HG03354 (cell line): ENCODE measurements around the gene PACSIN2.
A peak's percentile ranks its signal among the peaks of the same experiment; 100 is the strongest.
"Not testable (repeated sequence)": the region's sequence is repeated elsewhere in the genome, so short reads cannot be mapped to it uniquely, and the experiment has no call there.

Experiments
- ATAC-seq: cut with Tn5 transposase; IDR thresholded peaks from one replicate; pipeline ENCODE4 v1.9.1; 2021; ENCODE audit warnings: mild to moderate bottlenecking; ENCODE audit not compliant: unreplicated experiment, poor library complexity, severe bottlenecking

PACSIN2 gene

DNA sequence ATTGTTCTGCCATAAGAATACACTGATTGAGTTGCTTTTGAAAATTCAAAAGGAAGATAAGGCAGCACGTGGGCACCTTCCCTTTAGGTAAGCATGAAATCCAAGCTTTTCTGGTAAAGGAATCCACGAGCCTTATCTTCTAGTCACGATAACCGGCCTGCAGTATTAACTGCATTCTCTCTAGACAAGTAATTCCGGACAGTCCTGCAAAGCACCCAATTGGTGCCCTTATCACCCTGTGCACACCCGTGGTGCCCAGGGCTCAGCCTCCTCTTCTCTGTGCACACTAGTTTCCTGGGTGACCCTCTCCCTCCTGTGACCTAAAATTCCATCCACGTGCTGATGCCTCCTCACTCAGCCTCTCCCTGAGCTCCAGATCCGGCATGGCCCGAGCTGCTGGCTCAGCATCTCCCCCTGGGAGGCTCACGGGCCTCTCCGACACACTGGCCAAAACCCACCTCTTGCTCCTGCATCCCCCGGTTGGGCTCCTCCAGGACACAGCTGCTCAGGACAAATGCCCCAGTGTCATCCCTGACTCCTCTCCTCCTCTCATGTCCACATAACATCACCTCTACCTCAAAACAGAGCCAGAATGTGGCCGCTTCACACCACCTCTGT lies 63.7 kb downstream of the PACSIN2 start:
- no peak for ATAC-seq

DNA sequence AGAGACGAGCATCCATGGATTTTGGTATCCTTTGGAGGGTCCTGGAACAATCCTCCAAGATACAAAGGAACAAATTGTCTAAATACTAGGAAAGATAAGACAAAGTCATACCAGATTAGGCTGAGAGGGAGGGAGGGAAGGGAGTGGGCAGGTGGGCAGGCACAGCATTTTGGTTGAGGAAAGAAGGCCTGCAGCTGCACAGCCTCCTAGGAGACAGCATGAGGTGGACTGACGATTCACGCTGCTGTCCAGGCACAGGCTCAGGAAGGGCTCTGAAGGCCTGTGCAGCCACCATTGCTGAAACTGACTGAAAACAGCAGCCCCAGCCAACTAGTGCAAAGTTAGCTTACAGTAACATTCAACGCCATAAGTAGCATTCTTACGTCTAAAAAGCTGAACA lies 64.7 kb downstream of the PACSIN2 start:
- no peak for ATAC-seq

DNA sequence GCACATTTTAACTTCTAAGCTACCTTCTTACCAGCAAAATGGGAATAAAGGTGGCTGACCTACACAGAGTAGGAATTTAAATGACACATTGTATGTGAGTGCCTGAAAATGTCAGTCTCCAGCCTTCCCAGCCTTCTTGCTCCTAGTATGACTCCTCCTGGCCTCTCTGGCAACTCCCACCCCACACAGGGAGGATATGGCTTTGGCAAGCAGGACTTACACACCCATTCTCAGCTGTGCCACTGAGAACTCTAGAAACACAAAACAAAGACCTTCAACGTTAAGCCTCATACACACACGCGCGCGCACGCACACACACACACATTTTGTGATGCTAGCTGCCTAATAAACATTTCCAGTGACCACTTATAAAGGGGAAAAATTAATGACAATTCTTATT lies 65.8 kb downstream of the PACSIN2 start:
- ATAC-seq = no peak

DNA sequence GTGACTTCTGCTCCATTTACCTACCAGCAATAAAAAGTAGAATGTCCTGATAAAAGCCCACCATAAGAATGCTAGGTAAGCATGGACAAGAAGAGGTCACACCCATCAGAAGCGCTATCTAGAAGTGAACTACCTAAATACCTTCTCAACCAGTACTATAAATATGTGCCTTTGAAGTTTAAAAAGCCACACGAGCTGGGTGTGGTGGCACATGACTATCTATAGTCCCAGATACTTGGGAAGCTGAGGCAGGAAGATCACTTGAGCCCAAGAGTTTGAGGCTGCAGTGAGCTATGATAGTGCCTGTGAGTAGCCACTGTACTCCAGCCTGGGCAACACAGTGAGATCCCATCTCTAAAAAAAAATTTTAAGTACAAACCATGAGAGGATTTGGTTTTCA lies 66.7 kb downstream of the PACSIN2 start:
- no peak for ATAC-seq

DNA sequence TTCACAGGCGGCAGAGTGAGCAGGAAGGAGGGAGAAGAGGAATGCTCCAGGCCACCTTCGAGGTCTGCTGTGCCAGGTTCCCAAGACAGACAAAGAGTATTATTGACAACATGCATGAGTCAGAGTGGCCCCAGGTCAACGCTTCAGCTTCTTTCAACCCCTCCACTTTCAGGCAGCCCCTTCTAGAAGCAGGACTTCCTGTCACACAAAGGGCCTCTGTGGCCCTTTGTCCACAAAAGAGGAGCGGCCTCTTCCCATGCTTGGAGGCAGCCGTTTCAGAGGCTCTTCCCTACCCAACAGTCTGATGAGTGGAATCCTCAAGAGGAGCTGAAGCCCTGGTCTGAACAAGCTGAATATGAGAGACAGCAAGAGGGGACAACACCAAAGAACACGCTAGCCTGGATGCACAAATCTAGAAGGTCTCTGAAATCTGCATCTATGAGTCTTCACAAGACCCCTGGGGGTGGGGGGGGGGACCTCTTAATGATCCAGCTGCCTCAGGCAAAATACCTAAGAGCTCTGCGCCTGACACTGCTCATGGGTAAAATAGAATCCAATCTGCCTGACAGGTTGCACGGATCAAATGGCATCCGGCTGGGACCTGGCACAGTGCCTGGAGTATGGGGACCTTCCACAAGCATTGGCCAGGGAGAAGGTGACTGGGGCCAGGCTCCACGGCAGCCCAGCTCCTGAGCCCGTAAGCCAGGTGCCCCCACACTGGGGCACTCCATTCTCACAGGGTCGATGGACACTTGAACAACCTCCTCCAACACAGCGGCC lies 67.5 kb downstream of the PACSIN2 start:
- ATAC-seq = no peak

DNA sequence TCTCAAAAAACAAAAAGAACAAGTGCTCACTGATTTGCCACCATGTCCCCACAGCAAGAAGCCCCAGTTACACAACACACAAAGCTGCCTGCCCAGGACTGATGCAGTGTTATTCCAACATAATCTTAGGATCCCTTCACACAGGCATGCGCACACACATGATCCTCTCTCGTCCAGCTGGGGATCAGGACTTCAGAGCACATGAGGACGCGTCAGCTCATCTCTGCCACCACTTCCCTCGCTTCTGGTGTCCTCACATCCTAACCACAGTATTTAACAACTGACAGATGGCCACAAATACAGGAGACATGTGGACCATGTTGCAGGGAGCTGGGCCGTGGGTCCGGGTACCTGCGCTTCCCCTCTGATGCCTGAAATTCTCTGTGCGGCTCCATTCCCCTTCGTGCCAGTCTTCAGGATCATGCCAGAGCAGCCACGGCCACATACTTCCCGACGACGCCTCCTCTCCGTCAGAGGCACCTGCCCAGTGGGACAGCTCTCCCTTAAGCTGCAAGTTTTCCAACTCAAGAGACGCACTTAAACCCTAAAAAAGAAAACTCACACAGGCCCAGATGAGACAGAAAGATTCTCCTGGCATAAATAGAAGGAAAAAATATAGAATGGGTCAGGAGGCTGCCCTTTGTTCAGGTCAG lies 68.3 kb downstream of the PACSIN2 start:
- no peak for ATAC-seq

DNA sequence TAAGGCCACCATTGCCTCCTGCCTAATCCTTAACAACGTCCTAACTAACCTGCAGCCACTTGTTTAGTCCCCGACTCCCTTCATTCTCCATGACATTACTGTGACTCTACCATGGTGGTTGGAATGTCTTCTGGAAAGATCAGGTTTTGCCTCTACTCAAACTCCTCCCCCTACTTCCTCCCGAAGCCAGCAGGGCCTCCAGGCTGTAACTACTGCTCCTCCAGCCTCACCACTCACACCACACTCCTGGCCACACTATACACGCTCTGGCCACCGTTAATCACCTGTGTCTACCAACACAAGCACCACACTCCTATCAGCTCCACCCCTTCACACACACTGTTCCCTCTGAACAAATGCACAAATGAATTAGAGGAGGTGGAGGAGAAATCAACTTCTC lies 69.2 kb downstream of the PACSIN2 start:
- no peak for ATAC-seq

DNA sequence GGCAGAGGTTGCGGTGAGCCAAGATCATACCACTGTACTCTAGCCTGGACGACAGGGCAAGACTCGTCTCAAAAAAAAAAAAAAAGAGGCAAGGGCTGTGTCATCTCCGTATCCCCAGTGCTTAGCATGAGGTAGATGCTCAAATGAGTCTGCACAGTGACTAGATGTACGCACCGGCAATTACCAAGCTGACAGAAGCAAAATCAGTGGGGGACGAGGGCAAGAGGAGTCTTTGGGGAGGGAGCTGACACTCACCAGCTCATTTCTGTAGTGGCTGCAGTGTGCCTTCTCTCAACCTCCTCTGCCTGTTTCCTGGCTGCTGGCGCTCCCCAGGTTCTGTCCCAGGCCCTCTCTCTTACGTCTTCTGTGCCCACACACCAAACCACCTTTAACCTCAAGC lies 69.9 kb downstream of the PACSIN2 start:
- ATAC-seq = no peak

DNA sequence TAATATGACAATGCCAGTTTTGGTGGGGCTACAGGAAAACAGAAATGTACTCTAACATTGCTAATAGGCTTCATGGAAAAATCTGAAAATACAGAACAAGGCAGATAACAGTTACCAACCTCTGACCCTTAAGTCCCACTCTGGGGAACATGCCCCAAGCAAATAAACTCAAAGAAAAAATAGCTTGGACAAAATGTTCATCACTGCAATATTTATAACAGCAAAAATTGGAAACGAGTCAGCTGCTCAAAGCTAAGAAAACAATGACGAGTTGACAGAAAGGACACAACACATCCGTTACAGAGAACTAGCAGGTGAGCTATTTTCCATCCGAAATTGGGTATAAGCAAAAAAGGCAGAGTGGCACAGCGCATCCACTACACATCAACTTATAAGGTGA lies 70.5 kb downstream of the PACSIN2 start:
- ATAC-seq = no peak

DNA sequence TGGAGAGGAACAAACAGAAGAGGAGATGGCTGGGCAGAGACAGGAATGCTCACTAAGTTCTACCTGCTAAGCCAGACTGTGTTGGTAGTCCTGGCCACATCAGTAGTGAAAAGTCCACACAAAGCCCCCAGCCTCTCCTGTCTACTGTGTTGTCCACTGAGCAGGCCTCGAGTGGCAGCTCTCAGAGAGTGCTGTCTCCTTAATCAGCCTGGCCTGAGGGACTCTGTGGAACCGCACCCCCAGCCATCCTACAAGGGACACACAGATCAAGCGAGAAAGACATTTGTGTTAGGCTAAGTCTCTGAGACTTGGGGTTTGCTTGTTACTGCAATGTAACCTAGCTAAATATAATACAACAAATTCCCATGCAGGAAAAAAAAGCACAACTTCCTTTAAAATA lies 71.0 kb downstream of the PACSIN2 start:
- no peak for ATAC-seq

DNA sequence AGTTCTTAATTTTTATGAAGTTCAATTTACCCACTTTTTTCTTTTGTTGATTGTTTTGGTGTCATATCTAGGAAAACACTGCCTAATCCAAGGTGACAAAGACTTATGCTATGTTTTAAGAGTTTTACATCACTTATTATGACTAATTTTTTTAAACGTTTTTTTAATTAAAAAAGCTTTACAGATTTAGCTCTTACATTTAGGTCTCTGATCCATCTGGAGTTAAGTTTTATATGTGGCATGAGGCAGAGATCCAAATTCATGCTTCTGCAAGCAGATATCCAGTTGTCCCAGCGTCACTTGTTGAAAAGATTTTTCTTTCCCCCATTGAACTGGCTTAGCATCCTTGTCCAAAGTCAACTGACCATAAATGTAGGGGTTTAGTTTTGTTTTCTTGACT lies 72.6 kb downstream of the PACSIN2 start:
- no peak for ATAC-seq

DNA sequence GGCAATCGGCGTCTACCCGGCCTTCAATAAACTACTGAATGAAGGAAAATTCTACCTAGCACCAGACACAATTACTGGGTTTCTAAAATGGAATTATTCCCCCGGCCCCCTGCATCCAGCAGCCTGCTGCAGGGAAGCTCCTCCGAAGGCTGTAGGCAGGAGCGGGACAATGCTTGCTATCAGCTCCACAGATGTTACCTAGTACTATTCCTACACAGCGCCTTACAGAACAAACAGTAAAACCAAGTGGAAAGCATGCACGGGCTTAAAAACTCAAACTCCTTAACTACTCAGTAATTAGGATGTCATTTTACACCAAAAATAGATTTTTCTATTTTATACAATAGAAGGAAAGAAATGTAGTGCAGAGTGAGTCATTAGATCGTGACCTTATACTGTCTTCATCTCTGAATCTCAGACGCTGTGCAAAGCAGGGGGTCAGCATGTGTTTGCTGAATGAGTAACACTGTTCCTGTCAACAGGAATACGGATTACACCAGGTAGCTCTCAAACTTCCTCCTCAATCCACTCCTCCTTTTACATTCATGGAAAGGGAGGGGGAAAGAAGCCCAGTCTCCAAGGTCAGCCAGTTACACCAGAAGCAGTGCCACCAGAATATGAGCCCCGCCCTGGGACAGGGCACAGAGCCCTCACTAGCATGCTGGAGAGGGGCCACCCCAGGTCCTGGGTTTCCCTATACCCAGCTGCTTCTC lies 74.9 kb downstream of the PACSIN2 start:
- ATAC-seq = no peak

DNA sequence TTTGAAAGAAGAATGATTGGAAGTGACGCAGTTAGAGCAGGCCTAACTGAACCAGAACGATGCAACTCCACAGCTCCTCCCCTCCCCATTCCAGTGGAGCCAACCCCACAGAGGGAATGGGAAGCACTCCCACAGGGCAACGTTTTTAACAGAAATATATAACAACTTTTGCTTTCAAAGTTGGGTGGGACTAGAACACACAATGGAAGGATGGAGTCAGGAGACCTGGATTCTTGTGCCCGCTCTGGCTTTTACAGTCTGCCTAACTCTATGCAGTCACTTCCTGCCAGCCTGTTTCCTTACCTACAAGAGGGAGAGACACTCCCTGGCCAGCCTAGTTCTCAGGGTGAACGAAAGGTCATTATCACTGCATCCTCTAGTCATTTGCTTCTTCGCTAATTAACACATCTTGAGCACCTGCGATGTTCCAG lies 75.5 kb downstream of the PACSIN2 start:
- no peak for ATAC-seq

DNA sequence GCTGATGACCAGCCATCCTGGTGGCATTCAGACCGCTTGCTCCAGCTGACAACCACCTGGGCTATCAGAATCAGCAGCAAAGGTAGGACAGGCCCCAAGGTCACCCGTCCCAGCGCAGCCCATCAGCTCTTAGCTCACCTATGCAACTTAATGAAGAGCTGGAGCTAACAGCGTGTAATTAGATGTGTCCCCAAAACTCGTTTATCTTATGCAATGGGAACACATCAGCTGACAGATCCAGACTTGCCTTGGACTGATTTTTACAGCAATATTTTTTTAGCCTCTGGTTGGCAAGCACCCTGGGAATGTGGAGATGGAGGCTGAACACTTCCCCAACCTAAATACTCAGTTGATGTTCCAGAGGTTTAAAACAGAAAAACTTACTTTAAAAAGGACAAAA lies 76.0 kb downstream of the PACSIN2 start:
- ATAC-seq = no peak

DNA sequence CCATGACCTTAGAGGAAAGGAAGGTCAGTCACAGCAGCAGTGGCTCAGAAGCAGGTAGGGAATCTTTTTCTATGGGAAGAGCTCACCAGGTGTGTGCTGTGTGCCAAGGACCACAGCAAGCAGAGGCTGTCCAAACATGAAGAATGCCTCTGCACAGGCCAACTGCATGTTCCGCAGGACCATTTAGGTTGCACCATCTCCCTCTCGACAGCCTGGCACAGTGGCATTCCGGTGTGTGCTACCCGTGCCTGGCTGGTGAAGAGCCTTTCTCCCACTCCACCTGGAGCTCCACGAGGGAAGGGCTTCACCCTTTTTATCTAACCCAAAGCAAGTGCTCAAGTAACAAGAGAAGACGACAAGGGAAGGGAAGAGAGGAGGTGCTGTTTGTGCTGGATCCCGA lies 76.5 kb downstream of the PACSIN2 start:
- ATAC-seq = no peak

DNA sequence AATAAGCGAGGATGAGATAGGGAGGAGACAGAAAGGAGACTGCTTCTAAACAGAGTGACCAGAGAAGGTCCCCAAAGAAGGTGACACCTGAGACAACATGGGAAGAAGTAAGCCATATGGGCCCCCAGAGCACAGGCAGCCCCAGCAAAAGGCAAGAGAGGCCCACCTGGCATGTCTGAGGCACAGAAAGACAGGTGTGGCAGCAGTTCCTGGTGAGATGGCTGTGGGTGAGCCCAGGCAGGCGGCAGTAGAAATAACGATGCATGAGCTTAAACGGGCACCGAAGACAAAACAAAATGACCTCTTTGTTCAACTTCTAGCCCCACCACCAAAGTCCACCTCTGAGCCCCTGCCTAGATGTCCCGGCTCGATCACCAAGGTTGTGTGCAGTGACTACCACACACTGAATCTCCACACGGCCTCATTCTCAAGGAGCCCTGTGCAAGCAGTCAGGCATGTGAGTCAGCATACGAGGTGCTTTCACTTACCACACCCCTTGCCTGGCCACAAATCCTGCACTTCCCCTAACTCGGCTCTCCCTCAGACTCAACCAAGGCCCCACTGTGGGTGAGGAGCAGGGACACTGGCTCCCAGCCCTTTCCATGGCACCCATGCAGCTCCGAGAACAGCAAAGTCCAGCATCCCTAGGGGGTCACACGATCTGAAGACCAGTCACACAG lies 77.6 kb downstream of the PACSIN2 start:
- ATAC-seq = peak; percentile 38

DNA sequence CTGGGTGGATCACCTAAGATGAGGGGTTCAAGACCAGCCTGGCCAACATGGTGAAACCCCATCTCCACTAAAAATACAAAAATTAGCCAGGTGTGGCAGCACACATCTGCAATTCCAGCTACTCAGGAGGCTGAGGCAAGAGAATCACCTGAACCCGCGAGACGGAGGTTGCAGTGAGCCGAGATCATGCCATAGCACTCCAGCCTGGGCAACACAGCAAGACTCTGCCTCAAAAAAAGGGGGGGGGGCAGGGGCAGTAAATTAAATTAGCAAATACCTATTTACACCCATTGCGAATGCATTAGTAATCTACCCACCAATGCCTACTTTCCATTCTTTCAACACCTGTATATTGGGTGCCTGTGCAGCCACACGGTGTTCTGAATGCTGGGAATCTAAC lies 78.3 kb downstream of the PACSIN2 start:
- not testable (repeated sequence) for ATAC-seq

DNA sequence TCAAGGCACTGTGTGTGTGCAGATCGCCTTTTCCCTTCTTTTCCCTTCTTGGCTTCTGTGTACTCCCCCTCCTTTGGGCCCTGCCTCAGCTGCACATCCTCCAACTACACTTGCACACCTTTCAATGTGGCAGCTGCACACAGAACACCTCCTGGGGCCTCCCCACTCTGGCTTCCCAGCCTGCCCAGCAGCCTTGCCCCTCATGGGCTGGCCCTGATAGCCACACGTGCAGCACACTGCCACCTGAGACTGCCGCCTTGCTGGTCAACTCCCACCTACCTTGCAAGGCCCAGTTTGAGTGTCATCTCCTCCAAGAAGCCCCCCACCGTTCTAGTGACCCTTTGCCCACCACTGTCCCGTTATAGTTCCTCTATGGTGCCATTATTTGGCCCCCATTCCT lies 80.6 kb downstream of the PACSIN2 start:
- no peak for ATAC-seq

DNA sequence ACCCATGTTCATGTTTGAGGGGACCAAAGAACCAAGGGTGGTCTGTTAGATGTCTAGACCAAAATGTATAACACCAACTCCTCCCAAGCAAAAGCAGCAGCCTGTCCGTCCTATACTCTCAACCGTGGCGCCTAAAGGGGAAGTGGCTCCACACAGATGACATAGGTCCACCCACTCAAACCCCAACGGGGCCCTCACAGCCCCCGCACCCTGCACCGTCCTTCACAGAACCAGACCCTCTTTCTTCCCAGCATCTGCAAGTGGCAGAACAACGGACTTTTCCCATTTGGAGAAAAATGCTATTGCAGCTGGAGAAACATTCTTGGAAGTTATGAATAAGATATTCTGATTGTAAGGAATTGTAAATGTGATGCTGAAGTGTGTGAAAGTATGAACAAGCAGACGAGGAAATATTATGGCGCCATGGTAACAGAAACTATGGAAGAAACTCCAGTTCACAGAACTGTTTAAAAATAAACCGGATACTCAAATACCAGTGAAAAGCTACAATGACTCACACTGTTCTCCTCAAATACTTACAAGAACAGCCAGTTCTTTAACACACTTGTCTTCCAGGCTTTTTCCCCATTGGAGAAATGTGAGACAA lies 81.4 kb downstream of the PACSIN2 start:
- ATAC-seq = peak; percentile 54
